ENCODE measurements around the gene SLC27A1.

DNA sequence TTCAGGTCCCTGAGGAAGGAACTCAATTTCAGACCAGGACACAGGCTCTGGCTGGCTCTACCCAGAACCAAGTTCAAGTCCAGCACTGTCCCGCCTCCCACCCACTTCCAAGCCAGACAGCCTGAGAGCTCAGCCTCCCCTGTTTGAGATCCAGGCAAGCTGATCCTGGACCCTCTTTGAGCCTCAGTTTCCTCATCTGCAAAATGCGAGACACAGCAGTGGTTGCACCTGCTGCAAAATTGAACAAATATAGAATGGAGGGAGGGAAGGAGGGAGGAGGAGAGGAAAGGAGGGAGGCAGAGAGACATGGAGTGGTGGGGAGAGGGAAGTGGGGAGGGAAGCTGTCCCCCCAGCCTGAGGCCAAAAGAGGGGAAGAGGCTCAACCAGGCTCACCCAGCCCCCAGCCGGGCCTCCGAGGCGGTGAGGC is 22.6 kb upstream of the SLC27A1 start:
- TF ChIP-seq RARB (CRISPR knock-in tag; IDR thresholded peaks at IDR 0.05) (no peak), OSR1 (CRISPR knock-in tag; IDR thresholded peaks at IDR 0.05) (no peak), CREB5 (CRISPR knock-in tag; IDR thresholded peaks at IDR 0.05; ENCODE audit: low read depth) (no peak), TCF4 (CRISPR knock-in tag; IDR thresholded peaks at IDR 0.05; ENCODE audit: borderline replicate concordance) (no peak)
